ENCODE data around the gene MRPS35. TPM values are rescaled to one million over a fixed set of nuclear protein-coding genes. Genes with fewer than 3 reads are reported as not detected.

Gene MRPS35
- total RNA-seq, 4 donors from 2014 or later = 50.8 to 74.0 (median 57.5) TPM

DNA sequence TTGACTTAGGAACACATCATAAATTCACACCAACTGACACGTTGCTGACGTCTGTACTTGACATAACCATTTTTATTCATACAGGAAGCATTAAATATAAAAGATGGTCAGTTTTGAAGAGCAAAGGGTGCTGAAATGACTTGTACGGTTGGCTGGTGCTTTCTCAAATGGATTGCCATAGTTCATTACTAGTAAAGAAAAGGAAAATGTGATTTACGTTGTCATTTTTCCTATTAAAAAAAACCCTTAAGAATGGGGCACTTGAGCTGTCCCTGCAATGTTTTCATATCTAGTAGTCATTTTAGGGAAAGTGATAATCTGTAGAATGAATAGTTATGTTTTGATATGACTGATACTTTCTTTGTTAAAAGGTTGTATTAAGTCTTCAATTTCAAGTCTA is 91.9 kb downstream of the MRPS35 start:
- no peak overlapping the region for H3K27ac ChIP-seq
- 83 to 84% methylated on average over 4 of the region's 4 CpGs for WGBS, 2 donors
- intact Hi-C loops (cut with DNase I) = no loop called here
- peaks cover 13 to 19% of the 10 kb centered on the region in 2 donors for H3K36me3 ChIP-seq
- H3K4me1 ChIP-seq = no peaks in the 10 kb centered on the region
- DNase-seq = no peak
- no peaks in the 10 kb centered on the region for H3K27me3 ChIP-seq
- H3K4me3 ChIP-seq (replicated peaks in 1 of 3) = no peak overlapping the region
- no peaks in the 10 kb centered on the region for H3K9me3 ChIP-seq
- TF ChIP-seq, protein P1, sequence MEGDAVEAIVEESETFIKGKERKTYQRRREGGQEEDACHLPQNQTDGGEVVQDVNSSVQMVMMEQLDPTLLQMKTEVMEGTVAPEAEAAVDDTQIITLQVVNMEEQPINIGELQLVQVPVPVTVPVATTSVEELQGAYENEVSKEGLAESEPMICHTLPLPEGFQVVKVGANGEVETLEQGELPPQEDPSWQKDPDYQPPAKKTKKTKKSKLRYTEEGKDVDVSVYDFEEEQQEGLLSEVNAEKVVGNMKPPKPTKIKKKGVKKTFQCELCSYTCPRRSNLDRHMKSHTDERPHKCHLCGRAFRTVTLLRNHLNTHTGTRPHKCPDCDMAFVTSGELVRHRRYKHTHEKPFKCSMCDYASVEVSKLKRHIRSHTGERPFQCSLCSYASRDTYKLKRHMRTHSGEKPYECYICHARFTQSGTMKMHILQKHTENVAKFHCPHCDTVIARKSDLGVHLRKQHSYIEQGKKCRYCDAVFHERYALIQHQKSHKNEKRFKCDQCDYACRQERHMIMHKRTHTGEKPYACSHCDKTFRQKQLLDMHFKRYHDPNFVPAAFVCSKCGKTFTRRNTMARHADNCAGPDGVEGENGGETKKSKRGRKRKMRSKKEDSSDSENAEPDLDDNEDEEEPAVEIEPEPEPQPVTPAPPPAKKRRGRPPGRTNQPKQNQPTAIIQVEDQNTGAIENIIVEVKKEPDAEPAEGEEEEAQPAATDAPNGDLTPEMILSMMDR (IDR thresholded peaks at IDR 0.05) = no peak
- no peak for TF ChIP-seq POLR2A (IDR thresholded peaks at IDR 0.05)

DNA sequence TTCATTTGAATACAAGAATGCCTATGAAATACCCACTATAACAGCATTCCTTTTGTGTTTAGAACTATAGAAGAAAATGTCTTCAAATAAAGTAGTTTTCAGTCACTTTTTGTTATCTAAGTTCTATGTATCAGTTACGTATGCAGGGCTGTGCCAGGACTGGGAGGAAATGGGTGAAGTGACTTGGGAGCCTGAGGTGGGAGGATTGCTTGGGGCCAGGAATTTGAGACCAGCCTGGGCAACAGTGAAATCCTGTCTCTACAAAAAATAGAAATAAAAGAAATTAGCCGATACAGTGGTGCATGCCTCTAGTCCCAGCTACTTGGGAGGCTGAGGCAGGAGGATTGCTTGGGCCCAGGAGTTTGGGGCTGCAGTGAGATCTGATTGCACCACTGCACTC is 92.3 kb downstream of the MRPS35 start:
- no peaks in the 10 kb centered on the region for H3K4me1 ChIP-seq
- no peak for DNase-seq
- no peak overlapping the region for H3K27ac ChIP-seq
- intact Hi-C loops (cut with DNase I) = no loop called here
- H3K36me3 ChIP-seq = peaks cover 9 to 14% of the 10 kb centered on the region in 2 donors
- H3K27me3 ChIP-seq = no peaks in the 10 kb centered on the region
- WGBS, 2 donors = 96% methylated on average over 2 of the region's 2 CpGs
- TF ChIP-seq, protein P1 (IDR thresholded peaks at IDR 0.05) = no peak
- TF ChIP-seq POLR2A (IDR thresholded peaks at IDR 0.05) = no peak
- H3K4me3 ChIP-seq (replicated peaks in 1 of 3) = no peak overlapping the region
- H3K9me3 ChIP-seq = no peaks in the 10 kb centered on the region

DNA sequence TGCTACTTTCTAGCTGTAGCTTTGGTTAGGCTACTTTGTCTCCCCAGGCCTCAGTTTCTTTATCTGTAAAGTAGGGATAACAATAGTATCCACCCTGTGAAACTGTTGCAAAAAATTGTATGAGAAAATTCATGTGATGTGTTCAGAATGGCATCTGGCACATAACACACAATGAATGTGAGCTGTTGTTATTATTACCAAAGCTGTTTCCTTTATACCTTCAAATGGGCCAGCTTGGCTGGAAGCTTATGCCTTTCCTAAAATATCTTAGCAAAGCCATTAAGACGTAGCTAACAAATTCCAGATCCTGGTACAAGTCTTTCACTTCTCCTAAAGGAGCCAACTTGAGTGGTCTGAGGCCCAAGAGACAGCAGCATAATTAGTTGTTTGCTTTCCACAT is 94.6 kb downstream of the MRPS35 start:
- DNase-seq = no peak
- no peaks in the 10 kb centered on the region for H3K27me3 ChIP-seq
- H3K9me3 ChIP-seq = no peaks in the 10 kb centered on the region
- TF ChIP-seq, protein P1 (IDR thresholded peaks at IDR 0.05) = no peak
- intact Hi-C loops (cut with DNase I) = no loop called here
- H3K36me3 ChIP-seq = no peaks in the 10 kb centered on the region
- H3K27ac ChIP-seq = no peak overlapping the region
- no peak overlapping the region for H3K4me3 ChIP-seq (replicated peaks in 1 of 3)
- WGBS, 2 donors = 0 to 17% methylated on average over 1 of the region's 1 CpG
- no peaks in the 10 kb centered on the region for H3K4me1 ChIP-seq

Small RNA genes within 50 kb of the gene (small RNA-seq; reads per million reads assigned to genes)
- gene RF00019 = not detected

Other genes starting within 250 kb of the MRPS35 start
- 100 to 1,000 TPM; 135 to 199 (median 167) TPM for gene PPFIBP1, start 186.6 kb upstream of the MRPS35 start, total RNA-seq
- 1 to 10 TPM; 1.8 to 7.2 (median 2.0) TPM for gene REP15, start 14.4 kb upstream of the MRPS35 start, total RNA-seq
- gene KLHL42, start 69.4 kb downstream of the MRPS35 start, total RNA-seq = 10 to 100 TPM; 18.8 to 43.9 (median 22.7) TPM
- gene MANSC4, start 69.4 kb downstream of the MRPS35 start, total RNA-seq = not detected